GM19397 (cell line): ENCODE results near the gene FBXO42.

Experiments
- ATAC-seq: cut with Tn5 transposase; IDR thresholded peaks from one replicate; pipeline ENCODE4 v1.9.1; 2021; ENCODE audit warnings: mild to moderate bottlenecking, moderate library complexity; ENCODE audit not compliant: unreplicated experiment

Gene FBXO42

DNA sequence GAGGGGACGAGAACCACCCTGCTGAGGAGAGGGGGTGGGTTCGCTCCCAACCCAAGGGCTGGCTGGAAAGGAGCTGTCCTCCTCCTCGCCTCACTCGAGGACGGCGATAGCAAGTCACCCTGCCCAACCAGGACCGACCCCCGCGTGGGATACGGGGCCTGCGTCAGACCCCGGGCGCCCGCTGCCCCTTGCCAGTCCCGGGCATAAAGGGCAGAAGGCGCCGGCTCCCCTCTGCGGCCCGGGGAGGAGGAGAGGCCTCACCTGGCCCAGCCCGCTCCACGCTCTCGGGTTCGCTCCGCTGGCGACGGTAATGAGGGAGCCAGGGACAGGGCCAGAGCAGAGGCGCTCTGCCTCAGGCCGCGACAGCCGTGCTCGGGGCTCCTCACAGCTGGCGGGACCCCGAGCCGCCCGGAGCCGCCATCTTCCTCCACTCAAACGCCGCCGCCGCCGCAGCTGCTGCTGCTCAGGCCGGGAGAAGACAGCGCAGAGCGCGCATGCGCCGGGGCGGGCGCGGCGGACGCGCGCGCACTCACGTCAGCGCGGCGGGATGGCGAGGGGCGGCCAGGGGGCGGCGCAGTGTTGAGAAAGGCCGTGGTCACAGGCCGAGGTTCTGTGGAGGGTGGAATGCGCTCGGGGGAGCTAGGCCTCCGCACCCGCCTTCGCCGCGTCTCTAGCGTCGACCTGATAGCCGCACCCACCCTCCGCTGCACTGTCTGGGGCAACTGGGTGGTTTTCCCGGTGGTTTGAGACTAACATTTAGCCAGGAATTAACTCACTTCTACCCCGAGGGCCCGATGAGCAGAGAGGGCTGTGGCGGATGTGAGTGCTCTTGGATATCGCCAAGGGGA is at the start of gene FBXO42:
FBXO42 (minus strand) TSS at position 487 of the 848 bp plus-strand sequence. CDS start 37,062 bp downstream, outside the sequence.
- peak; percentile 91 for ATAC-seq

DNA sequence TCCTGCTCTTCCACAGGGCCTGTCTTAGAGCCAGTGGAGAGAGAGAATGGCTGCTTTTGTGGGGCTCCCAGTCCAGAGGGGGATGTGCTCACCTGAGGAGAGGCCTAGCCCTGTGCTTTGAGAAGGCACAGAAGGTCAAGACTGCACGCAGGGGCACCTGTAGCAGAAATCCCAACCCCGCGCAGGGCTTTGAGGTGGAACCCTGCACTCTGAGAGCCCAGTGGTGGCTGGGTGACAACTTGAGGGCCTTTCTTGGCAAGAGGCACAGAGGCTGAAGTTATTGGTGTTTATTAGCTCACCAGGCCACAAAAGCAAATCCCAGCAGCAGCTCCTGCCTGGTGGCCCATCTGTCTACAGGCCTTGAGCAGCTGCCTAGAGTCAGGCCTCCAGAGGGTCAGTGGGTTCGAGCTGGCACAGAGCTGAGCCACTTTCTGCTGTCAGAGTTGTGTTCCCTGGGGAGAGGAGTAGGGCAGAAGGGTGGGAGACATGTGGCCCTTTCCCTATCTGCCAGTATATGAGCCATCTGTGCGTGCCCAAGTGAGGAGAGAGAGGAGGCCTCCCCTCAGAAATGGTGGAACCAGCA is 46.2 kb upstream of the FBXO42 start:
- no peak for ATAC-seq

DNA sequence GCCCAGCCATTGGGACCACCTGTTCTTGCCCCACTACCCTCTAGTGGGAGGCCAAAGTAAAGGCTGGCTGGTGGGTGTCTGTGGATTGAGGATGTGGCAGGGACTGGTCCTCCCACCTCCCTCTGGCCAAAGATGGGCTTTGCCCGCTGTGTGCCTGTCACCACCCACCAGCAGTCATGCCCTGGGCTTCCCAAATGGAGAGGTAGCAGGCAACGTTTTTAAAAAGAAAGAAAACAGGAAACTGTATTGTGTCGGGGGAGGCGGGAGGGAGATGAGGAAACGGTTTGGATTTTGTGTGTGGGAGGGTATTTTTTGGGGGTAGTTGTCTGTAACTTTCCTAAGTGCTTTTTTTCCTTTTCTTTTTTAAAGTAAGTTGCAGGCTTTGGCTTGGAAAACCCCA is 44.8 kb upstream of the FBXO42 start:
- no peak for ATAC-seq

DNA sequence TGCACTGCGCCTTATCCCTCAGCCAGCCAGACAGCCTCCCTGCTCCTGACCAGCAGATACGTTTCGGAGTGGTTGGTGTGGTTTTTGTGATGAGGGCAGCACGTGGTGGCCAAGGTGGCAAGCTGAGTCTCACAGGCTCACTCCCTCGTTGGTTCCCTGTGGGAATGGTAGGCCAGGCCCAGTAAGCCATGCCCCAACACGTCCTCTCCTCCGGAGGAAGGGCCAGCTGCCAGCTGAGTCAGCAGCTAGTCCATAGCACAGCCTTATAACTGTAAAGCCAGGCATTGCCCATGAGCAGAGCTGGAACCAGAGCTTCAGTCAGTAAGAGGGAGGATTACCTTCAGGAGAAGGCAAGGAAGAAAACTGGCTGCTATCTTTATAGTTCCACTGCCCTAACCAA is 44.3 kb upstream of the FBXO42 start:
- ATAC-seq = no peak

DNA sequence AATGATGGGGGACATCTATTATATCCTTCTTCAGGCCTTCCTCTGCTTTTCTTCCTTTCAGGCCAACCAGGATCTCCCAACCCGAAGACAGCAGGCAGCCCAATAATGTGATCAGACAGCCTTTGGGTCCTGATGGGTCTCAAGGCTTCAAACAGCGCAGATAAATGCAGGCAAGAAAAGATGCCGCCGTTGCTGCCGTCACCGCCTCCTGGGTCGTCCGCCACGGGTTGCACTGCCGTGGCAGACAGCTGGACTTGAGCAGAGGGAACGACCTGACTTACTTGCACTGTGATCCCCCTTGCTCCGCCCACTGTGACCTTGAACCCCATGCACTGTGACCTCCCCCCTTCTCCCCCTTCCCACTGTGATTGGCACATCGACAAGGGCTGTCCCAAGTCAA is 42.7 kb upstream of the FBXO42 start:
- no peak for ATAC-seq

DNA sequence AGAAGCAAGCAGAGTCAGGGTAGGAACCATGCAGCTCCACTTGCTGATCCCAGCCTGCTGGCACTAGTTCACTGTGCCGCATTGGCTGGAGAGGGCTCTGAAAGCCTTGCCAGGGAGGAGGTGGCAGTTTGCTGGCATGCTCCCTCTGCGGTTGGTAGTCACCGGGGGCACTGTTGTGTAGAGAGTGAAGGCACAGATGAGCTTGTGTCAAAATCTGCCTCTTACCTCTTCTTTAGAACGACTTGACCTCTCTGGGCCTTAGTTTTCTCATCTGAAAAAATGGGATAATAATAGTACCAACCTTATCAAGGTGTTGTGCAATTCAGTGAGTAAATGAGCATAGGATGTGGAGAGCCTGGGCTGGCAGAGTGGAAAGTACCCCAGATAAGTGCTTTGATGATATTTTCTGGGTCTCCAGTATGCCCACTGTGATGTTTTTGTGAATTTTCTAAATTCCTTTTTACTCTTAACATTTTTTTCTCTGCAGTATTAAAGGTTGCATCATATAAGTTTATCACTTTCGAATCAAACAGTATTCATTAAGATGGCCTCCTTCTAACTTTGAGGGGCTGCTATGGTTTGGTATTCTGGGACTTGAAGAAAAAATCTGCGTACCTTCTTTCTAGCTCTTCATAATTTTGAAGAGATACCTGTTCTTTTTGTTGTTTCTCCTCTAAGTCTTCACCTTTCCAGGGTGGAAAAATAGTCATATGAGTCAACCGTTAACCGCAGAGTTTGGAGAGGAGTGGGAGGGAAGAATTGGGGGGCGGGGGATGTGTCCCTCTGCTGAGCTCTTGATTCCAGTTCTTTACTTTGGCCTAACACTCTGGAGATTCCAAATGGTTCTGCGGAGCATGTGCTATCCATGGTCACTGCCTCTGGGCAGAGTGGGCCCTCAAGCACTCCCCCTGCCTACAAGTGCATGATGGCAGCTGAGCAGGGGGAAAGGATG is 41.6 kb upstream of the FBXO42 start:
- no peak for ATAC-seq

DNA sequence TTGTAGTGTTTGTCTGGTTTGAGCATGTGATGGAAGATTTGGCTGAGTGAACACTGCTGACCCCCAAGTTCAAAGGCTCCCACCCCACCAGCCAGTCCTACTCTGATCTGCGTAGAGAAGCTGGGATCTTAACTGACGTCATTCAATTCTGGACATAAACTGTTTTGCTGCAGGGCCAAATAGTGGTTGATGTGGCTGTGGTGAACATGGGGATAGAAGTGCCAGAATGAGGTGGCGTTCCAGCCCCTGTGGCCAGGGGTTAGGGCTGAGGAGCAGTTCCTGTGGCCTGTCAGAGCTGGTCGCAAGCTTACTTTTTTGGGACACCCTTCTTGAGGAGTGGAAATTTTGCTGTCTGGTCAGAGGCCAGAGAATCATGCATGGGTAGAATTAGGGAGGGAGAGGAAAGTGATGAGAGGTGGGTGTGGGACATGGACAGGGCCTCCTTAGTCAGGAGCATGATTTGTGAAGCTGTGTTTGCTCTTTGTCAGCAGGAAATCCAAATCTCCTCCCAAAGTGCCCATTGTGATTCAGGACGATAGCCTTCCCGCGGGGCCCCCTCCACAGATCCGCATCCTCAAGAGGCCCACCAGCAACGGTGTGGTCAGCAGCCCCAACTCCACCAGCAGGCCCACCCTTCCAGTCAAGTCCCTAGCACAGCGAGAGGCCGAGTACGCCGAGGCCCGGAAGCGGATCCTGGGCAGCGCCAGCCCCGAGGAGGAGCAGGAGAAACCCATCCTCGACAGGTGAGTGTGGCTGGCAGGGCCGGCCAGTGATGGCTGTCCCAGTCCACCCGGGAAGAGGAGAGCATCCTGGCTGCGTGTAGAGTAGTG is 40.7 kb upstream of the FBXO42 start:
- ATAC-seq = no peak

DNA sequence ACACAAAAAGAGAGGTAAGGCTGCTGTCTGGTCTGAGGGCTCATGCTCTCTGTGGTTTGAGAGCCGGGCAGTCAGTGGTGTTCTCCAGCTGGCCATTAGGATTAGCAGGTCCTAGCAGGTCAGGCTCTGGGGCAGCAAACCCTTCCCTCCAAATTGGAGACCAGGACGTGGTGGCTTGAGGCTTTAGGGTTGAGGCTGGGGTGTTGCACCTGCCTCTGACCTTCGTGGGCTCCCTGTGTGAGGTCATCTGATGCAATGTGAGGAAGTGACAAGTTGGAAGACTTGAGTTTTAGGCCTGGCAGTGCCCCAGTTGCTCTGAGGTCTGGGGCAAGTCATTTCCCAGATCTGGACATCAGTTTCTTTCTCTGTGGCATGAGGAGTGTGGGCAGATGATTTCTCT is 39.1 kb upstream of the FBXO42 start:
- ATAC-seq = no peak

DNA sequence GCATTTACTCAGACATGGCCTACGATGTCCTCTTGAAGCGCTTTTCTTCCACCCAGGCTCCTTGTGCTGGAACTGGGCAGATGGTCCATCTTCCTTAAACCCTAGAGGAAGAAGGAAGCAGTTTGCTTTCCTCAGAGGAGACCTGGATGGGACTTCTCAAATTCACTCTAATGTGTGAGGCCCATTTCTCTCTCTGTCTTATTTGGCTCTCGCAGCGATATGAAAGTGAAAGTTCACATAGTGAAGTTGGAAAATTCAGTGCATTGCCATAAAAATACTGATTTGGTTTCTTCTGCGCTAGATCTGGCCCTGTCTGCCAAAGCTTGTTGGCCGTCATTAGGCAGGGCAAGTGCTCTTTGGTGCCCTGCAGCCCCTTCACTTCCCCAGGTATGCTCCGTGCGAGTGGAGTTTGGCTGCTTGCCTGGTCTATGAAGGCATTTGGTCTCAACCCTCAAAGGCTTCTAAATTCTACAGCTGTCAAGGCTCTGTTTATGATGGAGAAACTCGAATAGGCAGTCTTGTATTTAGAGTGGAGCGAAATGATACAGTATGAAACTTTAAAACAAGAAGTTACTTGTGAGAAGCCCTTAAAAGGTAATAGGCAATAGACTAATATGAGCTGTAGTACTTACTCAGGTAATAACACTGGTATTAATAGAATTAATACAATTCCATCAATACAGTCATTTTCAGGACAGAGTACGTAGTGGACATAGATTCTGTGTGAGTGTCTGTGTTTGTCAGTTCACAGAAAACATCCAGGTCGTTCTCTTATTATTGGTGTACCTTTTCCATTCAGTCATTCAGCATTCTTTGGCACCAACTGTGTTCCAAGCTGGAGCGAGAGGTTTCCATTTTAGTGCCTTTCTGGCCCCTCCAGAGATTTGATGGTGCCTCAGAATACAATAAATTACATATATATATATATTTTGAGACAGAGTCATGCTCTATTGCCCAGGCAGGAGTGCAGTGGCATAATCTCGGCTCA is 35.2 kb upstream of the FBXO42 start:
- no peak for ATAC-seq

DNA sequence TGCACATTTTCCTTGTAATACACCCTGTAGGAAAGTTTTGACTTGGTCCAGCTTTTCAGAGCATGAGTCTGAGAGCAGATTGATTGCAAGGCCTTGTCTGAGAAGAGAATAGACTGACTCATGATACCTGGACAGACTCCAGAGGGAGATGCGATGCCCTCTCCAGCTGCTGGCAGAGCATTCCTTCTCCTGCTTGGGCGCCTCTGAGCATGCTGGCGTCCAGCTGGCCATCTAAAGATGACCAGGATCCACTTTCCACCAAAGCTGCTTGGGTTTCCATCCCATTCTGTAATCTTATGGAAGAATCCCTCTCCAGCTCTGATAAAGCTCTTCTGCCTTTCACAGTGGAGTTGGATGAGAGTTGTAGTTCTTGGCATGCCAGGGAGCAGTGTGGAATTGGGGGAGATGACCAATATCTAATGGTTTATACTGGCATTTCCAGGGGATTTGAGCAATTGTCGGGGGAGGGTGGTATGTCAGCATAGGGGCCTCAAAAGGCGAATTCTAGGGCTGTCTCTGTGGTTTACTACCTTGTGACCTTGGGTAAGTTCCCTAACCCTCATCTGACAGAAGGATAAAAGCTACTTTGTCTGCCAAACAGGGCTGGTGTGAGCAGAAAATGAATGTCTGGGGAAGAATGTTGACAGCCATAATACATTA is 34.3 kb upstream of the FBXO42 start:
- no peak for ATAC-seq

DNA sequence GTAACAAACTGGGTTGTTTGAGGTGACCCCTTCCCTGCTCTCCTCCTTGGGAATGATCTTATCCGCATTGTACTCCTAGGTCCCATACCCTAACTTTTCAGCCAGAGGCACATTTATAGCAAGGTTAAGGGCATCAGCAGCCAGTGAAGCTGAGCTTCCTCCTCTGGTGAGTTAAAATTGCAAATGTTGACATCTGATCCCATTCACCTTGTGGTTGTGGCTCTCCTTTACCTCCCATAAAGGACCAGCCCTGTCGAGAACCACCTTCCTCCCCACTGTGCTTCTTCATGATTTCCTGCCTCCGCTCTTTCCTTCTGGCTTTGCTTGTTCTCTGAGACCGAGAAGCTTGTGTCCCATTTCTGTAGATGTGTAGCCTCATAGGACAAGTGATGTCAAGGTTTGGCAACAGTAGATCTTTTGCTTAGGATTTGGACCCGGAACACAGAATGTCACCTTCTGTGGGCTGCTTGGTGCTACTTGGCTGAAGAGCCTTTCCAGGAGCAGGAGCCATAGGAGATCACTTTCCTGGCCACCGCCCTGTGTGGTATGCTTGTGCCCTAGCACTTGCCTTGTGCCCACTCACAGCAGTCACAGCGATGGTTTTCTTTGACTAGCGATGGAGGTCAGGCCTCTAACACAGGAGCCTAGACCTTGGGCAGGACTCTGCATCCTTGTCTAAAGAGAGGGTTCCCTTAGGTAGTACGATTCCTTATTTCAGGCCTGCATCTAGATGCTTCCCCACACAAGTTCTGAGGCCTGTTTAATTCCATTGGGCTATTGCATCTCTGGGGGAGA is 33.6 kb upstream of the FBXO42 start:
- ATAC-seq = no peak

DNA sequence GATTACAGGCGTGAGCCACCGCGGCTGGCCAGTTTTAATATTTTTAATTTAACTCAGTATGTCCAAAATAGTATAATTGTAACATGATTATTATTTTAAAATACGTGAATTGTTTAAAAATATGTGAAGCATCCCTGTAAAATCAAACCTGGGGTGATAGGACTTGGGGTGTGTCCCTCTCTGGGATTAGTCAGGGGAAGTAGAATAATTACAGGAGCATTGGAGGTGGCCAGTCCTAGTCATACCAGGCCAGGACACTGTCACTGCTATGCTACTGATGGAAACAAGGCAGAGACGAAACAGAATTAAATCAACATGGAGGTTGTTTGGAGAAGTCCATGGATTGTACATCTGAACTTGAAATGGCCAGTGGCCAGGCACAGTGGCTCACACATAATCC is 31.6 kb upstream of the FBXO42 start:
- ATAC-seq = no peak

DNA sequence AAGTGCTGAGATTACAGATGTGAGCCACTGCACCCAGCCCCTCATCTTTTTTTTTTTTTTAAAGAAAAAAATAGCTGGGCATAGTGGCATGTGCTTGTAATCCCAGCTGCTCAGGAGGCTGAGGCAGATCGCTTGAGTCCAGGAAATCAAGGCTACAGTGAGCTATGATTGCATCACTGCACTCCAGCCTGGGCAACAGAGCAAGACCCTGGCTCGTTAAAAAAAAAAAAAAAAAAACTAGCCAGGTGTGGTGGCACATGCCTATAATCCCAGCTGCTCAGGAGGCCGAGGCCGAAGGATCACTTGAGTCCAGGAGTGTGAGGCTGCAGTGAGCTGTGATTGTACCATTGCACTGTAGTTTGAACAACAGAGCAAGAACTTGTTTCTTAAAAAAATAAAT is 28.6 kb upstream of the FBXO42 start:
- ATAC-seq = no peak

DNA sequence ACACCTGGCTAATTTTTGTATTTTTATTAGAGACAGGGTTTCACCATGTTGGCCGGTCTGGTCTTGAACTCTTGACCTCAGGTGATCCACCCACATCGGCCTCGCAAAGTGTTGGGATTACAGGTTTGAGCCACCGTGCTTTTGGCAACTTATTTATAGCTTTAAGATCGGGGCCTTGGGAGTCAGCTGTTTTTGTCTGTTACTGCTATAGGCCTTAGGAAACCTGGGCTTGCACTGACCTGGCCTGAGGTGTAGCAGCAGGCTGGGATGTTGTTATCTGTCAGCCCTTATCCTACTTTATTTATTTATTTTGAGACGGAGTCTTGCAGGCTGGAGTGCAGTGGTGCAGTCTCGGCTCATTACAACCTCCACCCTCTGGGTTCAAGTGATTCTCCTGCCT is 26.2 kb upstream of the FBXO42 start:
- no peak for ATAC-seq

DNA sequence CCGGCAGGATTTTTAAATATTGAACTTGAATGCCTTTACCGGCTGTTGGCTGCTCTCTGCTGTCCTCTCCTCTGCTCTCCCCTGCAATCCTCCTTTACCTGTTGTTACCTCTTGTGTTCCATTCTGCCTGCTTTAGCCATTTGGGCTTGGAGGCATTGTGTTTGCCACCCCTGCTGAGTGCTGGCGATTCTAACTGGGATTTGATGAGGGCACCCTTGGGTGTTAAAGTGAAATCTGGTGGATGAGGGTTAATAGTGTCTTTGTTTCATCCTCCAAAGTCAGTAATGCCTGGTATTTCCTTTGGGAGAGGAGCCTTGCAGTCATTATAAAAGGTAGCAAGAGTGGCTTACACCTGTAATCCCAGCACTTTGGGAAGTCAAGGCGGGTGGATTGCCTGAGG is 24.7 kb upstream of the FBXO42 start:
- no peak for ATAC-seq

DNA sequence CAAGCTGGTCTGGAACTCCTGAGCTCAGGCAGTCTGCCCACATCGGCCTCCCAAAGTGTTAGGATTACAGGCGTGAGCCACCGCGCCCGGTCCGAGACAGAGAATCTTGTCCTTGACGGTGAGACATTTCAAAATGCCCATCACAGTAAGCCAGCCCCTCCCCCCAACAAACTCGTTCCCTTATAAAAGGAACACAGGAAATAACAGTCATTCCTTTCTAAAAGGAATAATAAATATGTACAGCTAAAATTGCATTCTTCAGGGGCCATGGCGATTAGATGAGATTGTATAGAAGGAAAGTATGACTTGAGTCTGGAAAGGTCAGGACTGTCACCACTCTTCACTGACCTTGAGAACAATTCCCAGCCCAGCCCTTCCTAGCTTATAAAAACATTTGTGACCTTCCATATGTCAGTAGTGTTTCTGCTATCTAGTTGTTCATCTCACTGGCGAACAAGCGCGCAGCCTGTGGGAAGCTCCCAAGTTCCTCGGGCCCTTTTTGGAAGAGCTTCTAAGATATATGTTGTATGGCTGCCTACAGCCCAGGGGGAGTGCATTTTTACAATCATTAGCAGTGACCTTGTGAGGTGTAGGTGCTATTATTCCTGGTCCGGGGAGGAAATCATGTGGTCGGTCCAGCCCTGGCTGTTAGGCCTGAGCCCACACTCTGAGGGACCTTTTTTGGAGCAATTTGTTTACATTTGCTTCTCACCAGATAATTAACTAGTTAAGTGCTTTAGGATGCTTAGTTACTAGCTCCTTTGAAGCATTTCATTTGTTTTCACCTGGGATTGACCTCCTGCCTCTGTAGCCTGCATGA is 23.5 kb upstream of the FBXO42 start:
- no peak for ATAC-seq

DNA sequence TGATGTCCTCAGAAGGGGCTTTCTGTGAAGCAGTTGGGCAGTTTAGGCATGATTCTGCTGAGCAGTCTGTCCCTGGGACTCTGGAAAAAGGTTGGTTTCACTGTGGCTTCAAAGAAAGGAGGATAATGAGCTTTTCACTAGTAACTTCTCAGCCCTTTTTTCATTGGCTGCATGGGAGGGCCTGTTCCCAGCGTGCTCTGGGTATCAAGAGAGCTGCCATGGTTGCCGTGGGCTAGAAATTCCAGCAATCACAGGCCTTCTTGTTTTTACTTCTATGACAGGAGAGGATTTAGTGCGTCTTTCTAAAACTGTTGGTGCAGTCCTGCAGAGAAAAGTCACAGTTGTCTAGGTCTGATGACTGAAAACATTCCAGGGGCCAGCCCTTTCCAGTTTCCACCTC is 22.0 kb upstream of the FBXO42 start:
- no peak for ATAC-seq
